Pancreas (tissue), 10 donors: ENCODE results near the gene RPL35. TPM values are rescaled to one million over a fixed set of nuclear protein-coding genes. Genes with fewer than 3 reads are reported as not detected.

ENCODE experiments used
- ATAC-seq, 4 donors: fragments of 200-7000 bp; cut with Tn5 transposase; one replicate each; pipeline versions ENCODE4 v1.8.0 to v1.9.1; 2020; ENCODE audit warnings: mild to moderate bottlenecking in 4 of 4, moderate library complexity in 4 of 4
- DNase-seq, 6 donors: peaks; one replicate each; pipeline ENCODE4 v3.0.0-alpha.2; 2020
- FAIRE-seq: peaks from 2 replicates; lab custom pipeline; 2012; peaks lifted over from hg19 to GRCh38; lab: Jason Lieb, UNC
- H3K27ac ChIP-seq, 4 donors: fragments of 200-600 bp; sonication (generic); 1 replicate in 3 of 4; 2 replicates in 1 of 4; pipeline versions ENCODE4 v1.5.0 to v1.8.0; 2020
- H3K27me3 ChIP-seq, 4 donors: fragments of 200-600 bp; one replicate each; pipeline ENCODE4 v1.8.0; 2021
- H3K36me3 ChIP-seq, 3 donors: fragments of 200-600 bp; sonication (generic) in 1 of 3; one replicate each; pipeline versions ENCODE4 v1.5.0 to v1.8.0; 2020 to 2021
- H3K4me1 ChIP-seq, 3 donors: fragments of 200-600 bp; one replicate each; pipeline ENCODE4 v1.8.0; 2021
- H3K4me3 ChIP-seq, 4 donors: fragments of 200-600 bp; sonication (generic) in 2 of 4; one replicate each; pipeline versions ENCODE4 v1.5.0 to v1.8.0; 2020 to 2021
- H3K9me3 ChIP-seq, 4 donors: fragments of 200-600 bp; one replicate each; pipeline ENCODE4 v1.8.0; 2021
- CTCF ChIP-seq, 4 donors: fragments of 200-600 bp; sonication (generic) in 3 of 4; IDR thresholded peaks; one replicate each; pipeline versions ENCODE4 v1.5.0 to v1.8.0; 2021; ENCODE audit warnings: antibody characterized with exemption in 4 of 4
- WGBS, 2 donors: extraction: QIAGEN DNeasy Blood & Tissue Kit; methylation state at CpG; one replicate each; pipeline ENCODE4 v1.1.7; 2013; 5-methylcytosine and 5-hydroxymethylcytosine counted together
- intact Hi-C, 3 donors: fragments of 100-400 bp; cut with DNase I; formaldehyde crosslinking; loops; one replicate each; pipeline versions ENCODE4 v1.11.1 to v1.14.2; 2022
- polyA plus RNA-seq, 2 donors: library from polyadenylated mRNA; stranded (reverse); fragments of 200-250 nt; gene quantifications; one replicate each; pipeline ENCODE4 v1.2.3, GENCODE V29; 2013
- total RNA-seq, 6 donors: library from RNA; stranded (reverse); fragmentation: NEBNext Ultra II Directional in 4 of 6; extraction: Animal tissue kit (Norgen Biotek cat#: 25700) in 4 of 6; gene quantifications; one replicate each; pipeline versions ENCODE4 v1.2.1 to v1.2.4, GENCODE V29; 2021 to 2023
- donor health status: healthy with polysubstance abuse.
- donor health status: DM: no; HTN: no; CAD: no; lungs with moderate emphysema.
- donor health status: DM: no; HTN: no; CAD: no.
- donor health status: control.
- donor health status: control.
- donor health status: Bipolar disorder and iron deficiency.
- donor health status: DM: yes; HTN: yes; CAD: no.
- donor health status: DM: no; HTN: no; CAD: no.
- donor health status: DM: no; HTN: no; CAD: no.
- donor health status: DM: yes; HTN: yes; CAD: no.

Gene RPL35
- 1,000 to 10,000 TPM in 2 of 6 donors, 100 to 1,000 TPM in 4; 711 to 1,181 (median 872) TPM for total RNA-seq
- 1,000 to 10,000 TPM; 2,170 to 3,795 TPM for polyA plus RNA-seq

- H3K4me1 ChIP-seq: peaks cover 0 to 27% (median 23%) of the 10 kb centered on the region in 3 donors
- peak within 1 kb of the TSS; percentile 75 to 87 (median 80) for H3K27ac ChIP-seq
- intact Hi-C loops: no loop called here
- ATAC-seq (peak; percentile 94 to 98 (median 96)), DNase-seq (peak; percentile 93 to 97 (median 95)), FAIRE-seq (no peak)
- H3K36me3 ChIP-seq: peaks cover 6 to 37% (median 16%) of the 10 kb centered on the region in 3 donors
- no peaks in the 10 kb centered on the region for H3K27me3 ChIP-seq
- H3K4me3 ChIP-seq: peak within 1 kb of the TSS; percentile 50 to 99 (median 82)
- no peaks in the 10 kb centered on the region for H3K9me3 ChIP-seq
- TF ChIP-seq CTCF (IDR thresholded peaks at IDR 0.05): no peak
- WGBS, 2 donors: 0 to 1% methylated on average over 79 to 92 of the region's 92 CpGs
Measured at GRCh38 chr9:124861342-124862229, at the start of gene RPL35, which contains the start of gene ARPC5L. Gene RPL35 (minus strand): TSS chr9:124861957. CDS start chr9:124861912, 45 bp downstream. Gene ARPC5L (plus strand): TSS chr9:124862130. CDS start chr9:124869291, 7,161 bp downstream.

DNA sequence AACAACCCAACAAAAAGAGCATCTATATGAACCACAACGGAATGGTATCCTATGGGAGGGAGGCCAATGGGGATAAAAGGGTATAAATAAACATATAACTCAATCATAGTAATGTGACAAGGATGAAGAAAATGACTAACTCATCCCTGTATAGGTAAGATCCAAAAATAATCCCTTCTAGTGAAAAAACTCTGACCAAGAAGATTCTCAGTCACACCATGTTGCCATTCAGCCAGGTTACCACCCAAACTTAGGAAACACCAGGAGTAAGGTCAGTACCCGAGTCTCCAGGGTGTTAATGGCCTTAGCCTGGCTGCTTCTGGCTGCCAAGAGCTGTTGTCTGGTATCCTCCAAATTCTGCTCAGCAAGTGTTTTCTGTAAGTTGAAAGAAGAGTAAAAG, 46.3 kb upstream of the RPL35 start:
- Histone ChIP-seq H3K27me3 (no peaks in the 10 kb centered on the region), H3K36me3 (peaks cover 0 to 11% (median 5%) of the 10 kb centered on the region in 3 donors), H3K4me3 (no peak overlapping the region), H3K27ac (no peak overlapping the region), H3K9me3 (no peaks in the 10 kb centered on the region), H3K4me1 (peaks cover 0 to 17% (median 3%) of the 10 kb centered on the region in 3 donors)
- intact Hi-C loops: no loop called here
- no peak for TF ChIP-seq CTCF (IDR thresholded peaks at IDR 0.05)
- DNase-seq: no peak
- peak in 1 of 4 donors; percentile 24 for ATAC-seq
- 67 to 68% methylated on average over 2 of the region's 2 CpGs for WGBS, 2 donors
- FAIRE-seq: no peak

- intact Hi-C loops: no loop called here
- Histone ChIP-seq H3K27ac (no peak overlapping the region), H3K9me3 (no peaks in the 10 kb centered on the region), H3K27me3 (no peaks in the 10 kb centered on the region), H3K36me3 (peaks cover 0 to 11% (median under 1%) of the 10 kb centered on the region in 3 donors), H3K4me1 (peaks cover 0 to 17% (median 3%) of the 10 kb centered on the region in 3 donors), H3K4me3 (no peak overlapping the region)
- TF ChIP-seq CTCF (IDR thresholded peaks at IDR 0.05): no peak
- ATAC-seq (peak in 2 of 4 donors; percentile 57 to 58), DNase-seq (no peak), FAIRE-seq (peak; percentile 47)
- 26 to 34% methylated on average over 1 of the region's 1 CpG for WGBS, 2 donors
Measured at GRCh38 chr9:124906966-124907365, 45.2 kb upstream of the RPL35 start.

DNA sequence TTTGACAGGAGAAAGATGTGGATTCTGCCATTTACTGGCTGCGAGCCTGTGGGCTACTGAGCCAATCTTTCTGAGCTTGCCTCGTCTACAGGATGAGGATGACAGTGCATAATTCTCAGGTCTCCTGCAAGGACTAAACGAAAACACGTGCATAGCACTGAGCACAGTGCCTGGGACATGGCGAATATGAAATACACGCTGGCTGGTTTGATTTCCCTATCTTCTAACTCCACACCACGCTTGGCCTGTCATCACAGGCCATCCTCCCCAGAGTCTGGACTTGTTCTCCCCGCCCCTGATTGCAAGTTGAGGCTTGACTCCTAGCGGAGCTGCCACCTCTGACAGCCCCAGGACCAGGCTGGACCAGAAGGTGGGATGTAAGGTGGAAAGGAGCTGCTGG, 38.1 kb upstream of the RPL35 start:
- DNase-seq (no peak), FAIRE-seq (no peak), ATAC-seq (no peak)
- no peaks in the 10 kb centered on the region for H3K4me1 ChIP-seq
- H3K4me3 ChIP-seq: no peak overlapping the region
- no peaks in the 10 kb centered on the region for H3K27me3 ChIP-seq
- H3K36me3 ChIP-seq: peaks cover 0 to 34% (median 18%) of the 10 kb centered on the region in 3 donors
- intact Hi-C loops: no loop called here
- H3K9me3 ChIP-seq: no peaks in the 10 kb centered on the region
- no peak for TF ChIP-seq CTCF (IDR thresholded peaks at IDR 0.05)
- no peak overlapping the region for H3K27ac ChIP-seq
- 94 to 97% methylated on average over 9 of the region's 9 CpGs for WGBS, 2 donors
